Testis (tissue), 2 donors: Measurements from ENCODE around the gene SRSF5.

Experiments
- POLR2A ChIP-seq: fragments of 450-650 bp; IDR thresholded peaks from one replicate; pipeline ENCODE4 v1.6.1; 2017; ENCODE audit warnings: antibody characterized with exemption, mild to moderate bottlenecking, moderate library complexity
- TF ChIP-seq, protein P1 (sequence below), 3 experiments: fragments of 450-650 bp in 2 of 3; fragments of 200-600 bp in 1 of 3; sonication (generic) in 1 of 3; IDR thresholded peaks; one replicate each; pipeline ENCODE4 v1.5.1; 2016 to 2019; ENCODE audit warnings: antibody characterized with exemption in 3 of 3, mild to moderate bottlenecking in 2 of 3, moderate library complexity in 1 of 3

DNA sequence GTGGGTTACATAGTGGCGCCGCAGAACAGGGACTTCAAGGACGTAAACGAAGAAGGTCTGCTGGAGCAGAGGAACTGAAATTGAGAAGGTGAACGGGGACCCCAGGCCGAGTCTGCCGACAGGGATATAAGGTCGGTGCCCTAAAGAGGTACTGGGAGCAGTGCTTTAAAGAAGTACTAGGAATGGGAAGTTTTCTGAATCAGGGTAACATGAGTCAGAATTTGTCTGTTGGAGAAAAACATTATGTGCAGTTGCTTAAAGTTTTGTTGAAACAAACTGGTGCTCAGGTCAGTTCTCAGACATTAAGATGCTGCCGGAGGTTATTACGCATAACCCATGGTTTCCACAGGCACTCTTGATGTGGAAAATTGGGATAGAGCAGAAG, 44.9 kb downstream of the SRSF5 start:
- TF ChIP-seq, protein P1, sequence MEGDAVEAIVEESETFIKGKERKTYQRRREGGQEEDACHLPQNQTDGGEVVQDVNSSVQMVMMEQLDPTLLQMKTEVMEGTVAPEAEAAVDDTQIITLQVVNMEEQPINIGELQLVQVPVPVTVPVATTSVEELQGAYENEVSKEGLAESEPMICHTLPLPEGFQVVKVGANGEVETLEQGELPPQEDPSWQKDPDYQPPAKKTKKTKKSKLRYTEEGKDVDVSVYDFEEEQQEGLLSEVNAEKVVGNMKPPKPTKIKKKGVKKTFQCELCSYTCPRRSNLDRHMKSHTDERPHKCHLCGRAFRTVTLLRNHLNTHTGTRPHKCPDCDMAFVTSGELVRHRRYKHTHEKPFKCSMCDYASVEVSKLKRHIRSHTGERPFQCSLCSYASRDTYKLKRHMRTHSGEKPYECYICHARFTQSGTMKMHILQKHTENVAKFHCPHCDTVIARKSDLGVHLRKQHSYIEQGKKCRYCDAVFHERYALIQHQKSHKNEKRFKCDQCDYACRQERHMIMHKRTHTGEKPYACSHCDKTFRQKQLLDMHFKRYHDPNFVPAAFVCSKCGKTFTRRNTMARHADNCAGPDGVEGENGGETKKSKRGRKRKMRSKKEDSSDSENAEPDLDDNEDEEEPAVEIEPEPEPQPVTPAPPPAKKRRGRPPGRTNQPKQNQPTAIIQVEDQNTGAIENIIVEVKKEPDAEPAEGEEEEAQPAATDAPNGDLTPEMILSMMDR (IDR thresholded peaks at IDR 0.05): no peak
- no peak for TF ChIP-seq POLR2A
